ENCODE results near the gene ELP4.

DNA sequence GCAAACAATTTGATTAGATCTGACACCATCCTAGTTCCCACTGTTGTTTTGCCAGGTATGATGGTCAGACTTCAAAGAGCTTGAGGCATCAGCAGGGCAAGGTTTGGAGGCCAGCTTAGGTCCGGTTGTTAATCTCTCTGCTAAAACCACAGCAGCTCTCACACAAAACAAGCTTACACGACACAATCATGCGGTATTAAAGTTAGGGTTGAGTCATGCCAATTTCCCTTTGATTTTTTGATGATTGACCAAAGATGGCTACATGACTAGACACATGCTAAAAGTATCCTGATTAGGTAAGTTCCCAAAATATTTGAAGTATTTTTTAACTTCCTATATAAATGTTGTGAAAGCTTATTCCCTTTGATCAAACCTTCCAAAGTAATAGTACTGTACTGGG lies 145.9 kb downstream of the ELP4 start:
- TF ChIP-seq, protein P1, sequence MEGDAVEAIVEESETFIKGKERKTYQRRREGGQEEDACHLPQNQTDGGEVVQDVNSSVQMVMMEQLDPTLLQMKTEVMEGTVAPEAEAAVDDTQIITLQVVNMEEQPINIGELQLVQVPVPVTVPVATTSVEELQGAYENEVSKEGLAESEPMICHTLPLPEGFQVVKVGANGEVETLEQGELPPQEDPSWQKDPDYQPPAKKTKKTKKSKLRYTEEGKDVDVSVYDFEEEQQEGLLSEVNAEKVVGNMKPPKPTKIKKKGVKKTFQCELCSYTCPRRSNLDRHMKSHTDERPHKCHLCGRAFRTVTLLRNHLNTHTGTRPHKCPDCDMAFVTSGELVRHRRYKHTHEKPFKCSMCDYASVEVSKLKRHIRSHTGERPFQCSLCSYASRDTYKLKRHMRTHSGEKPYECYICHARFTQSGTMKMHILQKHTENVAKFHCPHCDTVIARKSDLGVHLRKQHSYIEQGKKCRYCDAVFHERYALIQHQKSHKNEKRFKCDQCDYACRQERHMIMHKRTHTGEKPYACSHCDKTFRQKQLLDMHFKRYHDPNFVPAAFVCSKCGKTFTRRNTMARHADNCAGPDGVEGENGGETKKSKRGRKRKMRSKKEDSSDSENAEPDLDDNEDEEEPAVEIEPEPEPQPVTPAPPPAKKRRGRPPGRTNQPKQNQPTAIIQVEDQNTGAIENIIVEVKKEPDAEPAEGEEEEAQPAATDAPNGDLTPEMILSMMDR (IDR thresholded peaks at IDR 0.05) = no peak
- no peak for TF ChIP-seq POLR2A (IDR thresholded peaks at IDR 0.05)

All from breast epithelium (tissue), 3 donors.